SK-N-SH (cell line): Measurements from ENCODE around the gene SLC66A2. TPM values are rescaled to one million over a fixed set of nuclear protein-coding genes. Genes with fewer than 3 reads are reported as not detected.

Source experiments
- CTCF ChIA-PET: fragments of 300-600, 350-600 bp; formaldehyde crosslinking; extraction: SDS; loops from one replicate; lab custom pipeline; 2021; lab: Yijun Ruan, JAX
- POLR2A ChIA-PET: fragments of 350-600 bp; sonication (Branson Sonifier 250); formaldehyde crosslinking; extraction: SDS; loops from one replicate; lab custom pipeline; 2020; ENCODE audit warnings: antibody characterized with exemption, inconsistent platforms; lab: Yijun Ruan, JAX
- DNase-seq: peaks from one replicate; pipeline ENCODE4 v3.0.0; 2012
- H2AFZ ChIP-seq: fragments of 200-600 bp; sonication (generic); 2 replicates; pipeline ENCODE4 v1.8.1; 2016; ENCODE audit warnings: antibody characterized with exemption, mild to moderate bottlenecking, low read depth
- H3F3A ChIP-seq: fragments of 200-600 bp; sonication (generic); replicated peaks from 2 replicates; pipeline ENCODE3; 2016; ENCODE audit warnings: antibody characterized with exemption, mild to moderate bottlenecking; ENCODE audit not compliant: insufficient read depth
- H3K27ac ChIP-seq, 2 experiments: fragments of 200-500 bp in 1 of 2; fragments of 200-600 bp in 1 of 2; sonication (Bioruptor generic) in 1 of 2; sonication (generic), shearing (Covaris generic) in 1 of 2; 2 replicates each; pipeline versions ENCODE4 v1.5.1 to v1.6.1; 2014 to 2016; ENCODE audit warnings: low read depth in 2 of 2, inconsistent platforms in 1 of 2, low read length in 1 of 2, mild to moderate bottlenecking in 1 of 2, mixed read lengths in 1 of 2
- H3K27me3 ChIP-seq: fragments of 200-600 bp; sonication (generic), shearing (Covaris generic); 2 replicates; pipeline ENCODE4 v1.6.1; 2016; ENCODE audit warnings: mixed run types; ENCODE audit not compliant: insufficient read depth
- H3K36me3 ChIP-seq, 2 experiments: fragments of 200-500 bp in 1 of 2; fragments of 200-600 bp in 1 of 2; sonication (Bioruptor generic) in 1 of 2; sonication (generic) in 1 of 2; replicated peaks in 1 of 2; 2 replicates each; pipeline versions ENCODE3 to v1.5.1; 2014 to 2016; ENCODE audit warnings: low read length in 1 of 2, mild to moderate bottlenecking in 1 of 2; ENCODE audit not compliant: insufficient read depth in 2 of 2, control insufficient read depth in 1 of 2
- H3K4me1 ChIP-seq, 2 experiments: fragments of 200-500 bp in 1 of 2; fragments of 200-600 bp in 1 of 2; sonication (Bioruptor generic) in 1 of 2; sonication (generic), shearing (Covaris generic) in 1 of 2; 2 replicates each; pipeline versions ENCODE4 v1.5.1 to v1.6.1; 2014 to 2016; ENCODE audit warnings: low read depth in 1 of 2, low read length in 1 of 2, mixed run types in 1 of 2; ENCODE audit not compliant: insufficient read depth in 2 of 2, control insufficient read depth in 1 of 2
- H3K4me2 ChIP-seq: fragments of 200-600 bp; sonication (generic), shearing (Covaris generic); 2 replicates; pipeline ENCODE4 v1.6.1; 2017; ENCODE audit warnings: mixed run types
- H3K4me3 ChIP-seq, 2 experiments: fragments of 200-500 bp in 1 of 2; fragments of 200-600 bp in 1 of 2; sonication (Bioruptor generic) in 1 of 2; sonication (generic), shearing (Covaris generic) in 1 of 2; 2 replicates each; pipeline versions ENCODE4 v1.5.1 to v1.8.1; 2014 to 2016; ENCODE audit warnings: low read depth in 2 of 2, inconsistent platforms in 1 of 2, low read length in 1 of 2, mild to moderate bottlenecking in 1 of 2, mixed read lengths in 1 of 2, moderate library complexity in 1 of 2
- H3K79me2 ChIP-seq: fragments of 200-600 bp; sonication (generic); 2 replicates; pipeline ENCODE4 v1.8.1; 2017; ENCODE audit warnings: mild to moderate bottlenecking; ENCODE audit not compliant: insufficient read depth
- H3K9ac ChIP-seq: fragments of 200-600 bp; sonication (generic); 2 replicates; pipeline ENCODE4 v1.6.1; 2017; ENCODE audit warnings: mixed run types
- H3K9me2 ChIP-seq: fragments of 200-600 bp; sonication (generic); 2 replicates; pipeline ENCODE4 v1.6.1; 2017; ENCODE audit warnings: mixed run types
- H3K9me3 ChIP-seq: fragments of 200-600 bp; sonication (generic); 2 replicates; pipeline ENCODE4 v1.6.1; 2017; ENCODE audit warnings: mixed run types, mild to moderate bottlenecking, moderate library complexity
- H4K20me1 ChIP-seq: fragments of 200-600 bp; sonication (generic); 2 replicates; pipeline ENCODE4 v1.6.1; 2017; ENCODE audit warnings: mild to moderate bottlenecking, mixed run types; ENCODE audit not compliant: insufficient read depth
- CHD2 ChIP-seq: fragments of 150-350 bp; IDR thresholded peaks from 2 replicates; pipeline ENCODE4 v1.6.1; 2018; ENCODE audit warnings: low read length; ENCODE audit not compliant: partially characterized antibody
- ELF1 ChIP-seq: IDR thresholded peaks from 2 replicates; pipeline ENCODE4 v1.4.0; 2012
- EP300 ChIP-seq, 2 experiments: IDR thresholded peaks; 2 replicates each; pipeline versions ENCODE4 v1.4.0 to v1.6.1; 2012; ENCODE audit warnings: borderline replicate concordance in 1 of 2, low read depth in 1 of 2, low read length in 1 of 2
- FOSL2 ChIP-seq: IDR thresholded peaks from 2 replicates; pipeline ENCODE4 v1.4.0; 2012; ENCODE audit warnings: low read depth, mild to moderate bottlenecking, moderate library complexity, borderline replicate concordance
- GATA2 ChIP-seq: sonication (generic); formaldehyde crosslinking; IDR thresholded peaks from 2 replicates; pipeline ENCODE4 v1.5.0; 2020; ENCODE audit warnings: mild to moderate bottlenecking, missing genetic modification reagents
- MXI1 ChIP-seq: IDR thresholded peaks from 2 replicates; pipeline ENCODE4 v1.6.1; 2012; ENCODE audit warnings: mild to moderate bottlenecking, low read depth, low read length, improper control_type of control experiment
- POLR2AphosphoS5 ChIP-seq: IDR thresholded peaks from 2 replicates; pipeline ENCODE4 v1.6.1; 2012; ENCODE audit warnings: low read depth, low read length
- RAD21 ChIP-seq: IDR thresholded peaks from 2 replicates; pipeline ENCODE4 v1.6.1; 2012; ENCODE audit warnings: mild to moderate bottlenecking, low read length
- RCOR1 ChIP-seq: fragments of 150-350 bp; IDR thresholded peaks from 2 replicates; pipeline ENCODE4 v1.6.1; 2017; ENCODE audit warnings: antibody characterized with exemption, low read length
- TAF1 ChIP-seq: IDR thresholded peaks from 2 replicates; pipeline ENCODE4 v1.6.1; 2012; ENCODE audit warnings: low read depth, mild to moderate bottlenecking, low read length, moderate library complexity, borderline replicate concordance
- TEAD4 ChIP-seq: IDR thresholded peaks from 2 replicates; pipeline ENCODE4 v1.4.0; 2012; ENCODE audit warnings: mild to moderate bottlenecking, borderline replicate concordance; ENCODE audit not compliant: insufficient read depth
- WGBS: methylation state at CpG from one replicate; pipeline ENCODE4 v1.1.6; 2017; ENCODE audit warnings: low lambda C conversion rate; 5-methylcytosine and 5-hydroxymethylcytosine counted together
- polyA plus RNA-seq, 3 experiments: library from polyadenylated mRNA; depleted of rRNA; stranded (reverse); fragments of >200 nt; gene quantifications; 2 replicates each; pipeline ENCODE4 v1.2.3, GENCODE V29; 2012
- TF ChIP-seq, protein P1 (sequence below): IDR thresholded peaks from 2 replicates; pipeline ENCODE4 v1.4.0; 2012; ENCODE audit warnings: low read depth, borderline replicate concordance
- TF ChIP-seq, protein P2 (sequence below): fragments of 200-600 bp; sonication (generic); IDR thresholded peaks from 2 replicates; pipeline ENCODE4 v1.6.1; 2017; ENCODE audit warnings: antibody characterized with exemption, mild to moderate bottlenecking, moderate library complexity
- TF ChIP-seq, protein P3 (sequence below): fragments of 150-350 bp; IDR thresholded peaks from 2 replicates; pipeline ENCODE4 v1.6.1; 2016; ENCODE audit warnings: mild to moderate bottlenecking, low read depth, low read length
- TF ChIP-seq, protein P4 (sequence below): IDR thresholded peaks from 2 replicates; pipeline ENCODE4 v1.6.1; 2012; ENCODE audit warnings: mild to moderate bottlenecking, low read depth, low read length, moderate library complexity
- TF ChIP-seq, protein P5 (sequence below): IDR thresholded peaks from 2 replicates; pipeline ENCODE4; 2012

Gene SLC66A2
- polyA plus RNA-seq, 1 of the 3 experiments (the other 2 are of a cell fraction) = 14.5 TPM

DNA sequence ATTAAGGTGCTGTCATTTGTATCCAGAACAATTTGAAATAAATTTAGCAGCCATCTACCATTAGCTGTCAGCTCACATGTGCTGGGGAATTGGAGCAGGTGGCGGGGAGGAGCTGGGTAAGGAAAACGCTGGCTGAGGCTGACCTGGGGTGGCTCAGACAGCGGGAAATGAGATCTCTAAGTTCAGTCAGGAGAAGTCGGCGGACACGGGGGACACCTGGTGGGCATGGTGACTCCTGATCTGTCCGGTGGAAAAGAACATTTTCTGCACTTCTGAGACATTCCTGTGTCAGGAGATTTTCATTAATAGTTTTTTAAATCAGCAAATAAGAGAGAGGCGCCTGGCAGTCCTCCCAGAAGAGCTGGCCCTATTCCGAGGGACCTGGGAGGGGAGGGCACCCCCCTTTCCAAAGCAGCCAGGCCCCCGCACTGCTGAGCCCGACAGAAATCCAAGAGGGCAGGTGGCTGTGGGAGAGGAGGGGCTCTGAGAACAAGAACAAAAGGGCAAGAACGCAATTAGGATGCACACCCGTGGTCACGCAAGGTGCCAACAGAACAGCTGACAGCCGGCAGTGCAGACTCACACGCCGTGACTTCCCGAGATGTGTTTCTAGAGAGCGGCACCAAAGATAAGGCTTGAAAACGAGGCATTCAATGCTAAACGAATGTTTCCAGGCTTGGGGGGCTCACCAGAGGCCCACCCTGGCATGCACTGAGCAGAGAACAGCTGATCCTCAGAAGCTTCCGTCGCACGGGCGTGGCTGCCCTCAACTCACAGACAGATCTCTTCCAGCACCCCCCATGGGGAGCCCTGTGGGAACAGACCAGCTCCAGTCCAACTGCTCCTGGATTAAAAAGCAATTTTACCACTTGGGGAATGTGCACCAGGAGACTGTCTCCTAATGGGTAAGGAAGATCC lies 26.4 kb downstream of the SLC66A2 start:
- TF ChIP-seq, protein P1, sequence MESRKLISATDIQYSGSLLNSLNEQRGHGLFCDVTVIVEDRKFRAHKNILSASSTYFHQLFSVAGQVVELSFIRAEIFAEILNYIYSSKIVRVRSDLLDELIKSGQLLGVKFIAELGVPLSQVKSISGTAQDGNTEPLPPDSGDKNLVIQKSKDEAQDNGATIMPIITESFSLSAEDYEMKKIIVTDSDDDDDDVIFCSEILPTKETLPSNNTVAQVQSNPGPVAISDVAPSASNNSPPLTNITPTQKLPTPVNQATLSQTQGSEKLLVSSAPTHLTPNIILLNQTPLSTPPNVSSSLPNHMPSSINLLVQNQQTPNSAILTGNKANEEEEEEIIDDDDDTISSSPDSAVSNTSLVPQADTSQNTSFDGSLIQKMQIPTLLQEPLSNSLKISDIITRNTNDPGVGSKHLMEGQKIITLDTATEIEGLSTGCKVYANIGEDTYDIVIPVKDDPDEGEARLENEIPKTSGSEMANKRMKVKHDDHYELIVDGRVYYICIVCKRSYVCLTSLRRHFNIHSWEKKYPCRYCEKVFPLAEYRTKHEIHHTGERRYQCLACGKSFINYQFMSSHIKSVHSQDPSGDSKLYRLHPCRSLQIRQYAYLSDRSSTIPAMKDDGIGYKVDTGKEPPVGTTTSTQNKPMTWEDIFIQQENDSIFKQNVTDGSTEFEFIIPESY = no peak
- TF ChIP-seq CHD2 = no peak
- no peak for TF ChIP-seq RAD21
- TF ChIP-seq TAF1 = no peak
- TF ChIP-seq, protein P2, sequence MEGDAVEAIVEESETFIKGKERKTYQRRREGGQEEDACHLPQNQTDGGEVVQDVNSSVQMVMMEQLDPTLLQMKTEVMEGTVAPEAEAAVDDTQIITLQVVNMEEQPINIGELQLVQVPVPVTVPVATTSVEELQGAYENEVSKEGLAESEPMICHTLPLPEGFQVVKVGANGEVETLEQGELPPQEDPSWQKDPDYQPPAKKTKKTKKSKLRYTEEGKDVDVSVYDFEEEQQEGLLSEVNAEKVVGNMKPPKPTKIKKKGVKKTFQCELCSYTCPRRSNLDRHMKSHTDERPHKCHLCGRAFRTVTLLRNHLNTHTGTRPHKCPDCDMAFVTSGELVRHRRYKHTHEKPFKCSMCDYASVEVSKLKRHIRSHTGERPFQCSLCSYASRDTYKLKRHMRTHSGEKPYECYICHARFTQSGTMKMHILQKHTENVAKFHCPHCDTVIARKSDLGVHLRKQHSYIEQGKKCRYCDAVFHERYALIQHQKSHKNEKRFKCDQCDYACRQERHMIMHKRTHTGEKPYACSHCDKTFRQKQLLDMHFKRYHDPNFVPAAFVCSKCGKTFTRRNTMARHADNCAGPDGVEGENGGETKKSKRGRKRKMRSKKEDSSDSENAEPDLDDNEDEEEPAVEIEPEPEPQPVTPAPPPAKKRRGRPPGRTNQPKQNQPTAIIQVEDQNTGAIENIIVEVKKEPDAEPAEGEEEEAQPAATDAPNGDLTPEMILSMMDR = no peak
- TF ChIP-seq, protein P3, sequence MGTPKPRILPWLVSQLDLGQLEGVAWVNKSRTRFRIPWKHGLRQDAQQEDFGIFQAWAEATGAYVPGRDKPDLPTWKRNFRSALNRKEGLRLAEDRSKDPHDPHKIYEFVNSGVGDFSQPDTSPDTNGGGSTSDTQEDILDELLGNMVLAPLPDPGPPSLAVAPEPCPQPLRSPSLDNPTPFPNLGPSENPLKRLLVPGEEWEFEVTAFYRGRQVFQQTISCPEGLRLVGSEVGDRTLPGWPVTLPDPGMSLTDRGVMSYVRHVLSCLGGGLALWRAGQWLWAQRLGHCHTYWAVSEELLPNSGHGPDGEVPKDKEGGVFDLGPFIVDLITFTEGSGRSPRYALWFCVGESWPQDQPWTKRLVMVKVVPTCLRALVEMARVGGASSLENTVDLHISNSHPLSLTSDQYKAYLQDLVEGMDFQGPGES = no peak
- TF ChIP-seq TEAD4 = no peak
- TF ChIP-seq RCOR1 = no peak
- TF ChIP-seq POLR2AphosphoS5 = no peak
- TF ChIP-seq, protein P4, sequence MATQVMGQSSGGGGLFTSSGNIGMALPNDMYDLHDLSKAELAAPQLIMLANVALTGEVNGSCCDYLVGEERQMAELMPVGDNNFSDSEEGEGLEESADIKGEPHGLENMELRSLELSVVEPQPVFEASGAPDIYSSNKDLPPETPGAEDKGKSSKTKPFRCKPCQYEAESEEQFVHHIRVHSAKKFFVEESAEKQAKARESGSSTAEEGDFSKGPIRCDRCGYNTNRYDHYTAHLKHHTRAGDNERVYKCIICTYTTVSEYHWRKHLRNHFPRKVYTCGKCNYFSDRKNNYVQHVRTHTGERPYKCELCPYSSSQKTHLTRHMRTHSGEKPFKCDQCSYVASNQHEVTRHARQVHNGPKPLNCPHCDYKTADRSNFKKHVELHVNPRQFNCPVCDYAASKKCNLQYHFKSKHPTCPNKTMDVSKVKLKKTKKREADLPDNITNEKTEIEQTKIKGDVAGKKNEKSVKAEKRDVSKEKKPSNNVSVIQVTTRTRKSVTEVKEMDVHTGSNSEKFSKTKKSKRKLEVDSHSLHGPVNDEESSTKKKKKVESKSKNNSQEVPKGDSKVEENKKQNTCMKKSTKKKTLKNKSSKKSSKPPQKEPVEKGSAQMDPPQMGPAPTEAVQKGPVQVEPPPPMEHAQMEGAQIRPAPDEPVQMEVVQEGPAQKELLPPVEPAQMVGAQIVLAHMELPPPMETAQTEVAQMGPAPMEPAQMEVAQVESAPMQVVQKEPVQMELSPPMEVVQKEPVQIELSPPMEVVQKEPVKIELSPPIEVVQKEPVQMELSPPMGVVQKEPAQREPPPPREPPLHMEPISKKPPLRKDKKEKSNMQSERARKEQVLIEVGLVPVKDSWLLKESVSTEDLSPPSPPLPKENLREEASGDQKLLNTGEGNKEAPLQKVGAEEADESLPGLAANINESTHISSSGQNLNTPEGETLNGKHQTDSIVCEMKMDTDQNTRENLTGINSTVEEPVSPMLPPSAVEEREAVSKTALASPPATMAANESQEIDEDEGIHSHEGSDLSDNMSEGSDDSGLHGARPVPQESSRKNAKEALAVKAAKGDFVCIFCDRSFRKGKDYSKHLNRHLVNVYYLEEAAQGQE = no peak
- TF ChIP-seq, protein P5, sequence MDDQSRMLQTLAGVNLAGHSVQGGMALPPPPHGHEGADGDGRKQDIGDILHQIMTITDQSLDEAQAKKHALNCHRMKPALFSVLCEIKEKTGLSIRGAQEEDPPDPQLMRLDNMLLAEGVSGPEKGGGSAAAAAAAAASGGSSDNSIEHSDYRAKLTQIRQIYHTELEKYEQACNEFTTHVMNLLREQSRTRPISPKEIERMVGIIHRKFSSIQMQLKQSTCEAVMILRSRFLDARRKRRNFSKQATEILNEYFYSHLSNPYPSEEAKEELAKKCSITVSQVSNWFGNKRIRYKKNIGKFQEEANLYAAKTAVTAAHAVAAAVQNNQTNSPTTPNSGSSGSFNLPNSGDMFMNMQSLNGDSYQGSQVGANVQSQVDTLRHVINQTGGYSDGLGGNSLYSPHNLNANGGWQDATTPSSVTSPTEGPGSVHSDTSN = no peak
- no peak for TF ChIP-seq GATA2 (CRISPR knock-in tag)
- TF ChIP-seq ELF1 = no peak
- no peak for TF ChIP-seq EP300 (IDR thresholded peaks at IDR 0.05; ENCODE audit: borderline replicate concordance in 1 of 2, low read depth in 1 of 2, low read length in 1 of 2)
- TF ChIP-seq FOSL2 = no peak
- TF ChIP-seq MXI1 = no peak
- TF ChIP-seq, all 33 proteins: peak for 0
- Histone ChIP-seq H3K27ac (no peak overlapping the region), H3F3A (peaks cover 5% of the 10 kb centered on the region), H3K9ac (no peak overlapping the region), H3K4me3 (no peak overlapping the region), H3K4me2 (no peak overlapping the region), H3K36me3 (peaks cover 3 to 15% of the 10 kb centered on the region in 2 experiments), H3K27me3 (no peaks in the 10 kb centered on the region), H2AFZ (no peak overlapping the region), H4K20me1 (no peaks in the 10 kb centered on the region), H3K4me1 (no peaks in the 10 kb centered on the region), H3K9me3 (peaks cover 11% of the 10 kb centered on the region), H3K9me2 (no peaks in the 10 kb centered on the region), H3K79me2 (peaks cover 20% of the 10 kb centered on the region; the same call in 1 of the 2 replicates)
- ChIA-PET POLR2A (no interaction called here), CTCF (no interaction called here)
- 87% methylated on average over 21 of the region's 25 CpGs for WGBS
- no peak for DNase-seq
